Upper lobe of right lung (tissue), 1 donor: ENCODE results near the gene PNMA8B. TPM values are rescaled to one million over a fixed set of nuclear protein-coding genes. Genes with fewer than 3 reads are reported as not detected.

Source experiments
- ATAC-seq: fragments of 200-7000 bp; cut with Tn5 transposase; one replicate; pipeline ENCODE4 v1.9.1; 2020; ENCODE audit warnings: mild to moderate bottlenecking, moderate library complexity
- DNase-seq: peaks from one replicate; pipeline ENCODE4 v3.0.0-alpha.2; 2020
- H3K27ac ChIP-seq: fragments of 200-600 bp; one replicate; pipeline ENCODE4 v1.8.0; 2022
- H3K27me3 ChIP-seq: fragments of 200-600 bp; one replicate; pipeline ENCODE4 v1.8.0; 2022; ENCODE audit warnings: mild to moderate bottlenecking
- H3K36me3 ChIP-seq: fragments of 200-600 bp; one replicate; pipeline ENCODE4 v1.8.0; 2022
- H3K4me1 ChIP-seq: fragments of 200-600 bp; one replicate; pipeline ENCODE4 v1.8.0; 2022
- H3K4me3 ChIP-seq: fragments of 200-600 bp; one replicate; pipeline ENCODE4 v1.8.0; 2022; ENCODE audit warnings: mild to moderate bottlenecking
- H3K9me3 ChIP-seq: fragments of 200-600 bp; one replicate; pipeline ENCODE4 v1.8.0; 2022
- CTCF ChIP-seq: fragments of 200-600 bp; IDR thresholded peaks from one replicate; pipeline ENCODE4 v1.8.0; 2022; ENCODE audit warnings: antibody characterized with exemption
- intact Hi-C: fragments of 100-400 bp; cut with DNase I; formaldehyde crosslinking; loops from one replicate; pipeline ENCODE4 v1.11.0; 2022
- long read RNA-seq: library from polyadenylated mRNA; unstranded; transcript quantifications from one replicate; pipeline ENCODE4 v2.0.0, GENCODE V29; 2021
- total RNA-seq: library from RNA; stranded (reverse); fragmentation: NEBNext Ultra II Directional; extraction: Animal tissue kit (Norgen Biotek cat#: 25700); gene quantifications from one replicate; pipeline ENCODE4 v1.2.1, GENCODE V29; 2021
- donor health status: DM: no; HTN: yes; CAD: no; lungs with severe emphysema.

Gene PNMA8B
- 1.9 TPM for total RNA-seq
- long read RNA-seq, full-length matches to known transcripts, result 3 of 3 reads
- long read RNA-seq, partial matches to known transcripts, result 0 of 3 reads
- long read RNA-seq, other reads (novel, unspliced or antisense), result 0 of 3 reads

GRCh38 chr19:46495786-46496099 lies at the start of gene PNMA8B:
TSS of gene PNMA8B (minus strand) at chr19:46495867. CDS start at chr19:46495465, 402 bp downstream.
- ATAC-seq, result peak; percentile 42
- no peaks in the 10 kb centered on the region for H3K36me3 ChIP-seq
- peak; percentile 78 for DNase-seq
- no peak within 1 kb of the TSS for H3K27ac ChIP-seq
- peaks cover 39% of the 10 kb centered on the region for H3K27me3 ChIP-seq
- peaks cover 16% of the 10 kb centered on the region for H3K4me1 ChIP-seq
- TF ChIP-seq CTCF, result no peak
- intact Hi-C loops, result no loop called here
- H3K4me3 ChIP-seq, result peak within 1 kb of the TSS; percentile 28
- H3K9me3 ChIP-seq, result no peaks in the 10 kb centered on the region

GRCh38 chr19:46544651-46545050 lies 49.0 kb upstream of the PNMA8B start:
- Histone ChIP-seq H3K27me3 (no peaks in the 10 kb centered on the region), H3K9me3 (no peaks in the 10 kb centered on the region), H3K36me3 (no peaks in the 10 kb centered on the region), H3K4me1 (no peaks in the 10 kb centered on the region), H3K27ac (no peak overlapping the region), H3K4me3 (no peak overlapping the region)
- peak; percentile 19 for DNase-seq
- TF ChIP-seq CTCF, result no peak
- intact Hi-C loops, result no loop called here
- ATAC-seq, result no peak

GRCh38 chr19:46542428-46543230 lies 47.0 kb upstream of the PNMA8B start:
- intact Hi-C loops, result no loop called here
- H3K4me3 ChIP-seq, result no peak overlapping the region
- H3K4me1 ChIP-seq, result no peaks in the 10 kb centered on the region
- peak; percentile 94 for ATAC-seq
- H3K27me3 ChIP-seq, result no peaks in the 10 kb centered on the region
- DNase-seq, result peak; percentile 89
- H3K27ac ChIP-seq, result no peak overlapping the region
- no peaks in the 10 kb centered on the region for H3K9me3 ChIP-seq
- TF ChIP-seq CTCF, result peak; percentile 90
- no peaks in the 10 kb centered on the region for H3K36me3 ChIP-seq

GRCh38 chr19:46537136-46538097 lies 41.8 kb upstream of the PNMA8B start:
- Histone ChIP-seq H3K36me3 (no peaks in the 10 kb centered on the region), H3K27me3 (no peaks in the 10 kb centered on the region), H3K27ac (no peak overlapping the region), H3K9me3 (no peaks in the 10 kb centered on the region), H3K4me3 (no peak overlapping the region), H3K4me1 (no peaks in the 10 kb centered on the region)
- peak; percentile 79 for DNase-seq
- intact Hi-C loops, result no loop called here
- ATAC-seq, result peak; percentile 93
- TF ChIP-seq CTCF, result peak; percentile 94

- no peaks in the 10 kb centered on the region for H3K27me3 ChIP-seq
- no peak for ATAC-seq
- no peaks in the 10 kb centered on the region for H3K36me3 ChIP-seq
- no peak overlapping the region for H3K4me3 ChIP-seq
- DNase-seq, result peak; percentile 33
- H3K9me3 ChIP-seq, result no peaks in the 10 kb centered on the region
- intact Hi-C loops, result no loop called here
- TF ChIP-seq CTCF, result no peak
- no peak overlapping the region for H3K27ac ChIP-seq
- H3K4me1 ChIP-seq, result no peaks in the 10 kb centered on the region
These were observed 40.7 kb upstream of the PNMA8B start for GRCh38 chr19:46536391-46536790.
